Activated T-cell treated with anti-CD3 and anti-CD28 coated beads, Interleukin-2, amount 50 U/mL, for 48 hours (primary cell): ENCODE results near the gene KAT14.
"Not testable (repeated sequence)": the region's sequence is repeated elsewhere in the genome, so short reads cannot be mapped to it uniquely, and the experiment has no call there.

Experiments
- DNase-seq, 2 experiments: peaks; one replicate each; pipeline ENCODE4 v3.0.0-alpha.2; 2020

Gene KAT14

GRCh38 chr20:18137412-18138265 lies at the start of gene KAT14, which contains the start of gene PET117:
KAT14 (plus strand) TSS chr20:18137863; CDS start chr20:18142661, 4,798 bp downstream.
PET117 (plus strand) TSS chr20:18137863; CDS start chr20:18137956, 93 bp downstream.
- DNase-seq: peak; percentile 94 to 96

- not testable (repeated sequence) for DNase-seq
These were observed 49.4 kb upstream of the KAT14 start for GRCh38 chr20:18088298-18088697.

GRCh38 chr20:18088841-18089240 lies 48.8 kb upstream of the KAT14 start:
- not testable (repeated sequence) for DNase-seq

DNA sequence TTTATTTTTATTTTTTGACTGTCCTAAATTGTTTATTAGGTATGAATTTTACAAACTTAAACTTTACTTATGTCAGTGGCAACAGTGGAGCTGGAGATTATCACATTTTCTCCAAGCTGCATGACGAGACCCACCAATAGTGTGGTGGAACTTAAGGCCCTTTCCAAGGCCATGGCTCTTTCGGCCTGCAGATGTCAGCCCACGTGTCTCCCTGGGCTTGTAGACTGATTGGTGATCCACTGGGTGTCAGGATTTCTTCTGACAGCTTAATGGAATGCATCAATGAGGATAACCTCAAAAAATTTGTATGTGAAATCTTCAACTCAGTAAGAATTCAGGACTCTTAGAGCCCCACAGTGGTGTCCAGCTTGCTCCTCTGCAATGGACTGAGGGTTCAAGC lies 47.6 kb upstream of the KAT14 start:
- no peak for DNase-seq

- no peak for DNase-seq
These were observed 47.2 kb upstream of the KAT14 start for GRCh38 chr20:18090477-18090876.

DNA sequence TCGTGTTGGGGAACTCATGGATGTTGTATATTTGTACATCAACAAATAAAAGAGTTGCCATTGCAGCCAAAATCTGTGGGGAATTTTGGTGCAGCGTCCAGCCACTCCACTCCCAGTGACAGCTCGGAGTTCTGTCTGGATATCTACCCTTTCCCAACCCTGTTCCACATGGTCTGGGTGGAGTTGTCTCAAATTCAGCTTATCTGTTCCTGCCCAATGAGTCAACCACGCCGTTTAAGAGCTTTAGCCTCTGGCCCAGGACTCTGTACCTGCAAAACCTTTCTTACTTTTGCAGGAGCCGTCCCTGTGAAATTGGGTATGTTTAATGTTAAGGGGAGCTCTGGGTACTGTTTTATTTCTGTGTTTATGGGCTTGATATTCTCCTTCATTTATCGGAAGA lies 46.0 kb upstream of the KAT14 start:
- no peak for DNase-seq

DNA sequence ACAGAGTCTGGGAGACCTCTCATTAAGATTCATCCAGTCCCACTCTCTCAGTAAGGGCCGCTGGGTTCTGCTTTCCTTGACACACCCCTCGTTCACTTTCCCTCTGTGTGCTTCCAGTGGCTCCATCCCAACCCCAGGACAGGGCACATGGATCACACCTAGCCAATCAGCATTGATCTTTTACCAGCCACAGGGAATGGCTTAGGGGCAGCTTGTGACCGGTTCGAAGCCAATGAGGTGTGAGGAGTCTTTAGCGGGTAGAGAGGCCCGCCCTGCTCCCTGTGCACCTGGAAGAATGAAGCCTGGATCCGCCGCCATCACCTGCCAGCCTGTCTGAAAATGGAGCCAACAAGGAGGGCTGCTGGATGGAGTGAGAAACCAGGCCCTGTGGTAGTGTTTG lies 44.8 kb upstream of the KAT14 start:
- no peak for DNase-seq

DNA sequence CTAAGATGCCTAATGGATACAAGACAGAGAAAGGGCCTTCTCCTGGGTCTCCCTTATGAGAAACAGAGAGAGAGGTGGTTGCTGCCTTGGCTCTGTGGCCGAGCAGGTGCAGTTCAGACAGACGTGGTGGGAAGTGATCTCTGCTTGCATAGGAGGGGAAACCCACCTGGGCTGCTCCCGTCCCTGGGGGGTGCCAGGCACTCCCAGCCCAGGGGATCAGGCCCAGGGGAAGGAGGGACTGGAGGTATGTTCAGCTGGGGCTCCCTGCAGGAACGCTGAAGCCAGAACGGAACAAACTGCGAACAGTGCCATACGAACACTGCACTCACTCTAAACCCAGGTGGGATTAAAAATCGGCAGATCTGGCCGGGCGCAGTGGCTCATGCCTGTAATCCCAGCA lies 44.3 kb upstream of the KAT14 start:
- no peak for DNase-seq

GRCh38 chr20:18094191-18094590 lies 43.5 kb upstream of the KAT14 start:
- DNase-seq: no peak

DNA sequence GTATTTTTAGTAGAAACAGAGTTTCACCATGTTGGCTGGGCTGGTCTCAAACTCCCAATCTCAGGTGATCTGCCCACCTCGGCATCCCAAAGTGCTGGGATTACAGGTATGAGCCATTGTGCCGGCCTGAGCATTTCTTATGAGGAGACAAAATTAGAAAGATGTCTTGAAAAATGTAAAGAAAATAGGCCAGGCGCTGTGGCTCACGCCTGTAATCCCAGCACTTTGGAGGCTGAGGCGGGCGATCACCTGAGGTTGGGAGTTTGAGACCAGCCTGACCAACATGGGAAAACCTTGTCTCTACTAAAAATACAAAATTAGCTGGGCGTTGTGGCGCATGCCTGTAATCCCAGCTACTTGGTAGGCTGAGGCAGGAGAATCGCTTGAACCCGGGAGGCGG lies 37.1 kb upstream of the KAT14 start:
- not testable (repeated sequence) for DNase-seq

GRCh38 chr20:18101125-18101810 lies 36.4 kb upstream of the KAT14 start:
- no peak for DNase-seq

DNA sequence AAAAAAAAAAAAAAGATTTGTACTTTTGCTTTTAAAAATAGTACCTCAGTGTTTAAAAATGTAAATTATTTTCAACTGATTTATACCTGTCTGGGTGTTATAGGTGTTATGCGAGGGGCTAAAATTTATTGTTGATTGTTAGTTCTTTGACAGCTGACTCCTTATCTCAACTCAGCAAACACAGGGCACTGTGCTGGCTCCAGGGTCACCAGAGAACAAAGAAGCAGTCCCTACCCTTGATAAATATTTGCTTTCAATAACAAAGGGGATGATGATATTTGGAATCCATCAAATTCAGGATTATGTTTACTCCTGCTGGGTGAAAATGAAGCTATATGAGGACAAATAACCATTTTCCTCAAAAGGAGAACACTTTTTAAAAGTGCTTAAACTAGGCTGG lies 34.2 kb upstream of the KAT14 start:
- DNase-seq: no peak

DNA sequence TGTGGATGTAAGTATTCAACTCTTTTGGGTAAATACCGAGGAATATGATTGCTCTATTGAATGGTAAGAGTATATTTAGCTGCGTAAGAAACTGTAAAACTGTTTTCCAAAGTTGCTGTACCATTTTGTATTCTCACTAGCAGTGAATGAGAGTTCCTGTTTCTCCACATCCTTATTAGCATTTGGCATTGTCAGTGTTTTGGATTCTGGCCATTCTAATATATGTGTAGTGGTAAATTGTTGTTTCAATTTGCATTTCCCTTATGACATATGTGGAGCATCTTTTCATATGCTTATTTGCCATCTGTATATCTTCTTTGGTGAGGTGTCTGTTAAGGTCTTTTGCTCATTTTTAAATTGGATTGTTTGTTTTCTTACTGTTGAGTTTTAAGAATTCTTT lies 29.3 kb upstream of the KAT14 start:
- DNase-seq: no peak

DNA sequence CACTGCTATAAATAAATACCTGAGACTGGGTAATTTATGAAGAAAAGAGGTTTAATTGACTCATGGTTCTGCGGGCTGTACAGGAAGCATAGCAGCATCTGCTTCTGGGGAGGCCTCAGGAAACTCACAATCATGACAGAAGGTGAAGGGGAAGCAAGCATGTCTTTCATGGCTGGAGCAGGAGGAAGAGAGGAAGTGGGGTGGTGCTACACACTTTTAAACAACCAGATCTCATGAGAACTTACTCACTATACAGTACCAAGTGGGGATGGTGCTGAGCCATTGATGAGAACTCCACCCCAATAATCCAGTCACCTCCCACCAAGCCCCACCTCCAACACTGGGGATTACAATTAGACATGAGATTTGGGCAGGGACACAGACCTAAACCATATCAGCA lies 9.1 kb upstream of the KAT14 start:
- DNase-seq: peak in 1 of 2 experiments; percentile 24

GRCh38 chr20:18132663-18133062 lies 5.0 kb upstream of the KAT14 start:
- DNase-seq: no peak

- DNase-seq: no peak
These were observed 3.7 kb upstream of the KAT14 start for GRCh38 chr20:18133962-18134361.

DNA sequence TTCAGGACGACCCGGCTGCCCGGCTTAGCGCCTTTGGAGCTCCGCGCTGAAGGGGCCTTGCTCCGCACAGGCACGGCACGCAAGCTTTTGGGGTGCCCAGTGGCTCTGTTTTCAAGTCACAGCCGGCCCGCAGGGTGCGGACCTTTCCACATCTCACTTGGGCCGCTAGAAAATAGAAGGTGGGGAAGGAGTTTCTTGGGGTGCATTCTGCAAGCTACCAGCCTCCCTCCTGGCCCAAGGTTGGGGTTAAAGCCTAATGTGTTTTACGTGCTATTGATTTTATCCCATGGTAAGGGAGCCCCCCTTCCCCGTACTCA lies 561 bp downstream of the KAT14 start:
- no peak for DNase-seq

DNA sequence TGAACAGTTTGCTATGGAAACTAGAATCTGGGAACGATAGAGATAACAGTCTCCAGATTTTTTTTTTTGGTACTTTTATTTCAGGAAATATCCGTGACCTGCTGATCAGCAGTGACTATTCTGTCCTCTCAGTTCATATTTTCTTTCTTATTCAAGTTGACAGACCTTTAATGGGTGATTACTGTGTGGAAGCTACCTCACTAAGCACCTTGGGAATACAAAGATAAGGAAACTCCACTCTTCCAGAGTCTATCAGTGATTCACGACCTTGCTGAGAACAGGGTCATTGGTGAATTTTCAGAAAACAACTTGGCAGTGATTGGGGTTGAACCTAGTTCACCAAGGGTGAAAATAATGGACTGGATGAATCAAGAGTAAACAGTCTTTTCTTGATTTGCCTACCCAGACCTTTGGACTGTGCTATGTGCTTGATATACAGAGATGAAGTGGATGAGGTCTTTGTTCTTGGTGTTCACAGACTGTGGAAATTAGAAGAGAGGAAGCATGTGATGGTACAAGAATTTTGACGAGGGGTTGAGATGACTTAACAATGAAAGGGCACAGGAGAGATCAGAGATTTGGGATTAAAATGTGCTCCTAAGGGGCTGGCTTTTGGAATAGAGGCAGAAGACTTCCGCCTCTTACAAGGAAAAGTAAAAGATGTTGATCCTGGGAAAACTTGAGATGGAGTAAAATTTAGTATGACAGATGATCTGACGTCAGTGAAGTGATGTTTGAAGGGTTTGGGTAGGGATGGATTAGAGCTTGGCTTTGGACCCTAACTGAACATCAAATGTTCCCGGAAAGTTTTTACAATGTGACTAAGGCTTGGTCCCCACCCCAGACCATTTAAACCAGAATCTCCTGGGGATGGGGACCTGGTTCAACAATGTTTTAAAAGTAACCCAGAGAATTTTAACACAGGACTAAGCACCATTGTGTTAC lies 1.2 kb downstream of the KAT14 start:
- no peak for DNase-seq

GRCh38 chr20:18139832-18140231 lies 2.2 kb downstream of the KAT14 start:
- DNase-seq: no peak

GRCh38 chr20:18144541-18145099 lies 7.0 kb downstream of the KAT14 start:
- DNase-seq: no peak

GRCh38 chr20:18154342-18154741 lies 16.7 kb downstream of the KAT14 start:
- no peak for DNase-seq

DNA sequence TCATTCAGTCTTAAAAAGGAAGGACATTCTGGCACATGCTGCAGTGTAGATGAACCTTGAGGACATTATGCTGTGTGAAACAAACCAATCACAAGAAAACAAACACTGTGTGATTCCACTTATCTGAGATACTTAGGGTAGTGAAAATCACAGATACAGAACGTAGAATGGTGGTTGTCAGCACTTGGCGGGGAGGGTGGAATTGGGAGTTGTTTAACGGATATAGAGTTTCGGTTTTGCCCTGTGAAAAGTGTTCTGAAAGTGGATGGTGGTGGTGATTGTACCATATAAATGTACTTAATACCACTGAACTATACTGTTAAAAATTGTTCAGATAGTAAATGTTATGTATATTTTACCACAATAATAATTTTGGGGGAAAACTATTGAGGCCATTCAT lies 18.4 kb downstream of the KAT14 start:
- DNase-seq: no peak

GRCh38 chr20:18164356-18164755 lies 26.7 kb downstream of the KAT14 start:
- no peak for DNase-seq
